Activated CD4-positive, alpha-beta T cell treated with anti-CD3 and anti-CD28 coated beads, Interleukin-2, amount 50 U/mL, for 16 hours (primary cell): ENCODE data around the gene TOLLIP.
"Not testable (repeated sequence)": the region's sequence is repeated elsewhere in the genome, so short reads cannot be mapped to it uniquely, and the experiment has no call there.

Experiments used
- DNase-seq: peaks from one replicate; pipeline ENCODE4 v3.0.0-alpha.2; 2020

Gene TOLLIP

GRCh38 chr11:1261241-1262071 is 48.0 kb downstream of the TOLLIP start:
- DNase-seq = no peak

- DNase-seq = no peak
Measured at GRCh38 chr11:1260620-1261019, 48.8 kb downstream of the TOLLIP start.

DNA sequence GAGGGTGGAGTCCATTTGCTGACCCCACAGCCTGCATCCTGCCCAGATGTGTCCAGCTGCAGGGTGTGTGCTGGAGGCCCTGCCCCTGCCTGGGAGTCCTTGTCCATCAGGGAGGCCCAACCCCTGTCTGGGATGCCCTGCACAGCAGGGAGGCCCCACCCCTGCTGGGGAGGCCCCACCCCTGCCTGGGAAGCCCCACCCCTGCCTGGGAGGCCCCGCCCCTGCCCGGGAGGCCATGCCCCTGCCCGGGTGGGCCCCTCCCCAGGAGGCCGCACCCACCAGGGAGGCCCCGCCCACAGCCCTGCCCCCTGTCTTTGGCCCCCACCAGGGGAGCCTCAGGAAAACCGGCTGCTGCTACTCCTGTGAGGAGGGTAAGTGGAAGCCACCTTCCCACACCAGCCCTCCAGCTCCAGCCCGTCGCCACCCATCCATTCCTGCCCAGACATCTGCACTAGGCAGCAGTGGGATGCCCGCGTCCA is 49.4 kb downstream of the TOLLIP start:
- peak; percentile 40 for DNase-seq

DNA sequence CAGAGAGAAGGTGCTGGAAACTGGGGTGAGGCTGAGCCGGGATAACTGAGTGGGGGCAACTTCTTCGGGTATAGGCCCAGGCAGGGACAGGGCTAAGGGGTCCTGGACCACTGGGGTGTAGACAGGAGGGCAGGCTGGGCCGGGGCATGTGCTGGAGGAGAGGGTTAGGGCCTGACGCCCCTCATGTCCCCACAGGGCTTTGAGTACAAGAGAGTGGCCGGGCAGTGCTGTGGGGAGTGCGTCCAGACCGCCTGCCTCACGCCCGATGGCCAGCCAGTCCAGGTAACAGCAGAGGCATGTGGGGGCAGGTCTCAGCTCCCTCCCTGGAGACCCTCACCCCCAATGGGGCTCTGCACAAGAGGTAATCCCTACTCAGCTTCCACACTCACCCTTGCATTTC is 49.9 kb downstream of the TOLLIP start:
- no peak for DNase-seq

DNA sequence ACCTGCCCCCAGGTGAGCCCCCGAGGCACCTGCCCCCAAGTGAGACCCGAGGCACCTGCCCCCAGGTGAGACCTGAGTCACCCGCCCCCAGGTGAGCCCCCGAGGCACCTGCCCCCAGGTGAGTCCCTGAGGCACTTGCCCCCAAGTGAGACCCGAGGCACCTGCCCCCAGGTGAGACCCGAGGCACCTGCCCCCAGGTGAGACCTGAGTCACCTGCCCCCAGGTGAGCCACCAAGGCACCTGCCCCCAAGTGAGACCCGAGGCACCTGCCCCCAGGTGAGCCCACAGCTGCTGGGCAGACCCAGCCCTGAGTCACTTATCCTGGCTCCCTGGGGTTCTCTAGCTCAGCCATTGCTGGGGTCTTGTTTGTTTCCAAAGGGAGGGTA is 50.4 kb downstream of the TOLLIP start:
- DNase-seq = no peak

- no peak for DNase-seq
Measured at GRCh38 chr11:1258401-1259075, 50.9 kb downstream of the TOLLIP start.

DNA sequence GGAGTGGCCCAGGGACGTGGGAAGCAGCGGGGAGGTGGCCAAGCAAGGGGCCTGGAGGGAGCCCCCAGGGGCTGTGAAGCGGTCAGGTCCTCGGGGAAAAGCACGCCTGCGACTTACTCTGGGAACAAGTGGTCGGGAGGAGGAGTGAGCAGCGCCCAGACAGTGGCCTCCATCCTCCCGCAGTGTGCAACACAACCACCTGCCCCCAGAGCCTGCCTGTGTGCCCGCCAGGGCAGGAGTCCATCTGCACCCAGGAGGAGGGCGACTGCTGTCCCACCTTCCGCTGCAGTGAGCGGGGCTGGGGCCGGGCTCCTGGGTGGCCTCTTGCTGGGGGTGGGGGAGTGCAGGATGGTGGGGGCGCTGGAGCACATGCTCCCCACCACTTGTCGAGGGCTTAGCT is 51.5 kb downstream of the TOLLIP start:
- no peak for DNase-seq

GRCh38 chr11:1257366-1257765 is 52.1 kb downstream of the TOLLIP start:
- no peak for DNase-seq

DNA sequence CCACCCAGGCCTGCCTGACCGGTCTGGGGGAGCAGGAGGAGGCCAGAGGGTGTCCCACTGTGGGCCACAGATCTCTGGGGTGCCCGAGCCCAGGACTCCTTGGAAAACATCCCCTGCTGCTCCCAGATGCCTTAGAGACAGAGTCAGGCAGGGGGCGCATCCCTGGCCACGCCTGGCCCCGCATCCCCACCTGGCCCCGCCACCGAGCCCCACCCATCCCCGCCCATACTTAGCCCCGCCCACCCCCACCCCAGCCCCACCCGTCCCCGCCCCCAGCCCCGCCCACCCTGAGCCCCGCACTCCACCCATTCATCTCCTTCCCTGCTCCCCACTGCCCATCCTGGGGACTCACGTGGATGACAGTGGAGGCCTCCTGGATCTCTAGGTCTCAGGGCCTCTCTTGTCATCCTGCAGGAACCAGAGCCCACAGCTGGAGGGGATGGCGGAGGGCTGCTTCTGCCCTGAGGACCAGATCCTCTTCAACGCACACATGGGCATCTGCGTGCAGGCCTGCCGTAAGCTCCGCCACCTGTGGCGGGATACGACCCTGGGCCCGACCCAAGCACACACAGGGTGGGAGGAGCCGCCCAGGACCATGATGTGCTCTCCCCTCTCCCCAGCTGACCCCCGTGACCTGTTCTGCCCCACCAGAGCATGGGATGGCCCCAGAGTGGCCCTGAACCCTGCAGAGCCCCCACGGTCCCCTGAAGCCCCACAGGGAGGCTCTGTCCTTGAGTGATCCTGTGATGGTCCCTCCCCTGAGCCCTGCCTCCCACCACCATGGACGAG is 53.0 kb downstream of the TOLLIP start:
- DNase-seq = no peak

DNA sequence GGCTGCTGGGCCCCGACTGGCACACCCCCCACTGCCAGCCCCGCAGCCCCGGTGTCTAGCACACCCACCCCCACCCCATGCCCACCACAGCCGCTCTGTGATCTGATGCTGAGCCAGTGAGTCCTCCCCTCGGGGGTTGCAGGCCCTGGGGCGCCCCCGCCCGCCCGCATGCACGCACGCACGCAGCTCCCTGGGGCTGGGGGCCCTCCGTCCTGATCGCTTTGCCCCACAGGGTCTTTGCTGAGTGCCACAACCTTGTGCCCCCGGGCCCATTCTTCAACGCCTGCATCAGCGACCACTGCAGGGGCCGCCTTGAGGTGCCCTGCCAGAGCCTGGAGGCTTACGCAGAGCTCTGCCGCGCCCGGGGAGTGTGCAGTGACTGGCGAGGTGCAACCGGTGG is 54.3 kb downstream of the TOLLIP start:
- no peak for DNase-seq

DNA sequence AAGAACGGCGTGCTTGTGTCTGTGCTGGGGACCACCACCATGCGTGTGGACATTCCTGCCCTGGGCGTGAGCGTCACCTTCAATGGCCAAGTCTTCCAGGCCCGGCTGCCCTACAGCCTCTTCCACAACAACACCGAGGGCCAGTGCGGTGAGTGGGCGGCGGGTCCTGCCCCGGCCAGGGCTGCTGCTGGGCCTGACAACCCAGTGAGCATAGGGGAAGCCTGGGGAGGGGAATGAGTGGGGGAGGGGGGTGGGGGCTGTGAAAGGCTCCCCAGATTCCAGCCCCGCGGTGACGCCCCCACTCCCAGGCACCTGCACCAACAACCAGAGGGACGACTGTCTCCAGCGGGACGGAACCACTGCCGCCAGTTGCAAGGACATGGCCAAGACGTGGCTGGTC is 54.7 kb downstream of the TOLLIP start:
- DNase-seq = no peak

DNA sequence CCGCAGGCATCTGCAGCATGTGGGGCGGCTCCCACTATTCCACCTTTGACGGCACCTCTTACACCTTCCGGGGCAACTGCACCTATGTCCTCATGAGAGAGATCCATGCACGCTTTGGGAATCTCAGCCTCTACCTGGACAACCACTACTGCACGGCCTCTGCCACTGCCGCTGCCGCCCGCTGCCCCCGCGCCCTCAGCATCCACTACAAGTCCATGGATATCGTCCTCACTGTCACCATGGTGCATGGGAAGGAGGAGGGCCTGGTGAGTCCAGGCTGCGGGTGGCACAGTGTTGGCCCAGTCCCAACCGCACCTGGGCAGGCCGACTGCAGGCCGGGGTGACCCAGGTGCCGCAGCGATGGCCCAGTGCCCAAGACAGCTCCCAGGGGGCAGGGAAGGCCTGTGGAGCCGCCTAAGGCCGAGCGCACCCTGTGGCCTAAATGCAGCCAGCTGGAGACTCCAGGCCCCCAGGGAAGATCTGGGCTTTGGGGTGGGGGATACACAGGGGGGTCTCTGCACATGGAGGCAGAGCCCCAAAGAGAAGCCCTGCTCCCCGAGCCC is 55.3 kb downstream of the TOLLIP start:
- DNase-seq = no peak

DNA sequence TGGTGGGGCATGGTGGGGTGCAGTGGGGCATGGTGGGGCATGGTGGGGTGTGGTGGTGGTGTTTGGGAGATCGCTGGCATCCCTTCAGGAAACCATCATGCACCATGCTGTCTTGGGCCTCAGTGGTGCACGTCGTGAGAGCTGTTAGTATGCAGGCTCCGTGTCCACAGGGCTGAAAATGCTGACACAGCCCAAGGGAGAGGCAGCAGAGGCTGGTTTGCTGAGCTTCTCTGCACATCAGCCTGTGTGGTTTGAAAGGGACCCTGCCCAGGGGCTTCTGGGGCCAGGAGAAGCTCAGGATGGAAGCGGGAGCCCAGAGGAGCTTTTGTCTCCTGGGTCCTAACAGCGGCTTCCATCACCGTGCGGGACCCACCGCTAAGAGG is 56.3 kb downstream of the TOLLIP start:
- DNase-seq = no peak

DNA sequence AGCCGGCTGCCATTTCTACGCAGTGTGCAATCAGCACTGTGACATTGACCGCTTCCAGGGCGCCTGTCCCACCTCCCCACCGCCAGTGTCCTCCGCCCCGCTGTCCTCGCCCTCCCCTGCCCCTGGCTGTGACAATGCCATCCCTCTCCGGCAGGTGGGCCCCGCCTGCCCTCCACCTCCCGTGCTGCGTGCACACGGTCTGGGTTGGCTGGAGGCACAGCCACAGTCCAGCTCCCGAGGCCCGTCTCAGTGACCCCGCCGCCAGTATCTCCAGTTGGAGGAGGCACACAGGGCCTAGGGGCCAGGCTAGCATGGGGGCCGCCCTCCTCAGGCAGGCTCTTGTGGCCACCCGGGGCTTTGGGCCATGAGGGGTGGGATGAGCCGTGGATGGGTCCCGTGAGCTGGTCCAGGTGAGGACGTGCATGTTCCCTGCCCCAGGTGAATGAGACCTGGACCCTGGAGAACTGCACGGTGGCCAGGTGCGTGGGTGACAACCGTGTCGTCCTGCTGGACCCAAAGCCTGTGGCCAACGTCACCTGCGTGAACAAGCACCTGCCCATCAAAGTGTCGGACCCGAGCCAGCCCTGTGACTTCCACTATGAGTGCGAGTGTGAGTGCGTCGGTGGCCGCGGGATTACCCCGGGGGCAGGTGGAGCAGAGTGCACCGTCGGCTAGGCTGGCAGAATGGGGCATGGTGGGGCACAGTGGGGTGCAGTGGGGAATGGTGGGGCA is 56.9 kb downstream of the TOLLIP start:
- DNase-seq = no peak

GRCh38 chr11:1251236-1251770 is 58.1 kb downstream of the TOLLIP start:
- no peak for DNase-seq

GRCh38 chr11:1250411-1250810 is 59.0 kb downstream of the TOLLIP start:
- DNase-seq = not testable (repeated sequence)

DNA sequence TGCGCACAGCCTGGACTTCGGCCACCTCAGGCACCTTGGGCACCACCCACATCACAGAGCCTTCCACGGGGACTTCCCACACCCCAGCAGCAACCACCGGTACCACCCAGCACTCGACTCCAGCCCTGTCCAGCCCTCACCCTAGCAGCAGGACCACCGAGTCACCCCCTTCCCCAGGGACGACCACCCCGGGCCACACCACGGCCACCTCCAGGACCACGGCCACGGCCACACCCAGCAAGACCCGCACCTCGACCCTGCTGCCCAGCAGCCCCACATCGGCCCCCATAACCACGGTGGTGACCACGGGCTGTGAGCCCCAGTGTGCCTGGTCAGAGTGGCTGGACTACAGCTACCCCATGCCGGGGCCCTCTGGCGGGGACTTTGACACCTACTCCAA is 60.5 kb downstream of the TOLLIP start:
- not testable (repeated sequence) for DNase-seq

GRCh38 chr11:1247026-1247425 is 62.4 kb downstream of the TOLLIP start:
- DNase-seq = not testable (repeated sequence)

GRCh38 chr11:1246301-1246700 is 63.1 kb downstream of the TOLLIP start:
- not testable (repeated sequence) for DNase-seq

GRCh38 chr11:1245717-1246116 is 63.7 kb downstream of the TOLLIP start:
- DNase-seq = not testable (repeated sequence)

- DNase-seq = not testable (repeated sequence)
Measured at GRCh38 chr11:1244557-1244956, 64.9 kb downstream of the TOLLIP start.

DNA sequence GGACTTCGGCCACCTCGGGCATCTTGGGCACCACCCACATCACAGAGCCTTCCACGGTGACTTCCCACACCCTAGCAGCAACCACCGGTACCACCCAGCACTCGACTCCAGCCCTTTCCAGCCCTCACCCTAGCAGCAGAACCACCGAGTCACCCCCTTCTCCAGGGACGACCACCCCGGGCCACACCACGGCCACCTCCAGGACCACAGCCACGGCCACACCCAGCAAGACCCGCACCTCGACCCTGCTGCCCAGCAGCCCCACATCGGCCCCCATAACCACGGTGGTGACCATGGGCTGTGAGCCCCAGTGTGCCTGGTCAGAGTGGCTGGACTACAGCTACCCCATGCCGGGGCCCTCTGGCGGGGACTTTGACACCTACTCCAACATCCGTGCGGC is 65.9 kb downstream of the TOLLIP start:
- not testable (repeated sequence) for DNase-seq
